Spinal cord (tissue), 10 donors: ENCODE measurements around the gene DSCAML1. TPM values are rescaled to one million over a fixed set of nuclear protein-coding genes. Genes with fewer than 3 reads are reported as not detected.
A peak's percentile ranks its signal among the peaks of the same experiment; 100 is the strongest.

Experiments
- DNase-seq, 6 donors: peaks; one replicate each; pipeline versions ENCODE4 v3.0.0 to v3.0.0-alpha.2; 2013 to 2015; ENCODE audit warnings: low spot score in 6 of 6, low read depth in 4 of 6
- H3K27ac ChIP-seq: one replicate; pipeline ENCODE4 v1.5.1; 2013; ENCODE audit warnings: low read depth, low read length, control low read depth
- H3K27me3 ChIP-seq: one replicate; pipeline ENCODE4 v1.6.1; 2013; ENCODE audit warnings: low read length; ENCODE audit not compliant: control insufficient read depth, insufficient read depth
- H3K36me3 ChIP-seq: one replicate; pipeline ENCODE4 v1.6.1; 2013; ENCODE audit warnings: low read length; ENCODE audit not compliant: control insufficient read depth, insufficient read depth
- H3K4me1 ChIP-seq: one replicate; pipeline ENCODE4 v1.6.1; 2013; ENCODE audit warnings: low read length; ENCODE audit not compliant: control insufficient read depth, insufficient read depth
- H3K4me3 ChIP-seq: one replicate; pipeline ENCODE4 v1.5.1; 2013; ENCODE audit warnings: low read depth, low read length, control low read depth
- H3K9me3 ChIP-seq: one replicate; pipeline ENCODE4 v1.6.1; 2013; ENCODE audit warnings: low read length; ENCODE audit not compliant: control insufficient read depth, insufficient read depth
- WGBS: methylation state at CpG from one replicate; pipeline ENCODE4 v1.1.5; 2013; ENCODE audit warnings: missing lambda C conversion rate; ENCODE audit not compliant: insufficient coverage; 5-methylcytosine and 5-hydroxymethylcytosine counted together
- polyA plus RNA-seq, 2 donors: library from polyadenylated mRNA; unstranded; fragments of 120-200 nt; gene quantifications; one replicate each; pipeline ENCODE4 v1.2.1, GENCODE V29; 2013; ENCODE audit not compliant: insufficient read length in 2 of 2
- total RNA-seq, 2 donors: library from RNA; depleted of rRNA in 1 of 2; stranded (reverse); fragments of 120-200 nt in 1 of 2; fragments of >200 nt in 1 of 2; gene quantifications; one replicate each; pipeline versions ENCODE4 v1.2.3 to v1.2.4, GENCODE V29; 2013 to 2014
- donor health status: healthy.

The DSCAML1 gene
- total and polyA plus RNA-seq, 4 donors: 3.5 to 14.4 (median 8.2) TPM

DNA sequence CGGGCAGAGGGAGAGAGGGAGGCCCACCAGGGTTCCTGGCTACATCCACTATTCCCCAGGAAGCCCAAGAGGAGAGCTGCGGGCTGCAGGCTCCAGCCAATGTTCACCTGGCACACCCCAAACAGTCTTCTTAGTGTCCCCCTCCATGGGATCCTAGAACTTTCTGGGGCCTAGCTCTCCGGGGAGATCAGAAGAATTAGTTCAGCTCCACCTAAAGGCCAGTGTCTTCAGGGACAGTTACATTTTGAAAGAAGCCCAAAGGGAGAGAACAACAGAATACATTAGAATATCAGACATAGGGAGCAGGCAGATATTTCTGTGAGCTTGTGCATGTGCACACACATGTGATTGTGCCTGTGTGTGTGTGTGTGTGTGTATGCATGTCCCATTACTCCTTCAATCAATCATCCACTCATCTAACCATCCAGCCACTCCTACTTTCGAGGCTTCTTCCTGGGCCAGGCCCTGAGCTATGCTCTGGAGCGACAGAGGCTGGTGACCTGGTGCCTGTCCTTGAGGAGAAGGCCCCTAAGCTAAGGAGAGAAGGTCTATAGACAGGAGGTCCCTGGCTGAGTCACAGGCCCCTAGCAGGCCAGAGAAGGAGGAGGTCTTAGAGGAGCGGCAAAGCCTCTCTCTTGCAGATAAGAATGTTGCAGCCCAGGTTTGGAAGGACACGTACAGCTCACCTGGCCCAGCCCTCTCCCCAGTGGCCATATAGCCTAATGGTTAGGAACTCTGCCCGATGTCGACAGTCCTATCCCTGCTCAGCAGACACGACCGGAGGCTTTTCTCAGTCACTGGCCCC, 165.5 kb downstream of the DSCAML1 start:
- DNase-seq: no peak
- no peaks in the 10 kb centered on the region for H3K9me3 ChIP-seq
- H3K4me3 ChIP-seq: no peak overlapping the region
- H3K27ac ChIP-seq: no peak overlapping the region
- no peaks in the 10 kb centered on the region for H3K36me3 ChIP-seq
- no peaks in the 10 kb centered on the region for H3K27me3 ChIP-seq
- 83% methylated on average over 7 of the region's 11 CpGs for WGBS
- peaks cover 24% of the 10 kb centered on the region for H3K4me1 ChIP-seq

DNA sequence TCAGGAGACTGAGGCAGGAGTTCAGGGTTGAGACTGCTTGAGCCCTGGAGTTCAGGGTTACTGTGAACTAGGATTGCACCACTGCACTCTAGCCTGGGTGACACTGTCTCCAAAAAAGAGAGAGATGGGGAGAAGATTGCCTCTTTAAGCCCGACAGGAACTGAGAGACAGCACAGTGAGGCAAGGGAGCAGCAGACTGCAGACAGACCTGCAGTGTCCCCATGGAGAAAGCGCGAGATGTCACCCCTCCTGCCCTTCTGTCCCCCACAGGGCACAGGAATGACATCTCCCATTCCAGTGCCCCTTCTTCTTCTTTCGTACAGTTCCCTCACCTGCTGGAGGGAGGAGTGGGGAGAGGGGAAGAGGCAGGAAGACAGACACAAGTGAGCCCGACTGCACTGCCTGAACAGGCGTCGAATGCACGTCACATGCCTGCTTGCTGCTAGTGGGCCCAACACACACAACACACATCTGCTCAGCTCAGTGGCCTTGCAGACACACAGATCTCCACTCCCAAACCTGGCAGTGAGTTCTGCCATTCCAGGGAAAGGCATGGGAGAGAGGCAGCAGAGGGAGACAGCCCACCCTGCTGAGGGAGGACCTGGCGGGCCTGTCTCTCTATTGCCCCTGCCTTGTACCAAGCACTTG, 167.0 kb downstream of the DSCAML1 start:
- no peaks in the 10 kb centered on the region for H3K36me3 ChIP-seq
- no peak for DNase-seq
- H3K9me3 ChIP-seq: no peaks in the 10 kb centered on the region
- peaks cover 32% of the 10 kb centered on the region for H3K4me1 ChIP-seq
- H3K27me3 ChIP-seq: no peaks in the 10 kb centered on the region
- 88% methylated on average over 7 of the region's 9 CpGs for WGBS
- no peak overlapping the region for H3K27ac ChIP-seq
- no peak overlapping the region for H3K4me3 ChIP-seq

DNA sequence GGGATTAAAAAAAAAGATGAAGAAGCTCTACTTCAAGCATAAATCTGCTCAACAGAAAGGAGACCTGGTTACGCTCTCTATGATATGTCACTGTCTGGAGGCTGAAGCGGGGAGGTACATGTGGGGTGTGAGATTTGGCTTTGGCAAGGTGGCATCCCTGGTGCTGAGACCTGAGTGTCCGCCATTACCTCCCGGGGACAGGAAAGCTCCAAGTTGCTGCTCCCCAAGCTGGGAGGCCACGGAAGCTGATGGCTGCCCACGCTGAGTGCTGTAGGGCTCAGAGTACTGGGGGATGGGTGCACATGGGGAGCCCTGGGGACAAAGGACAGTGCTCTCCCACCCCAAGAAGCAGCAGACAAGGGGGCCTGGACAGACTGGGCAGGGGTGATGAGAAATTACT, 167.9 kb downstream of the DSCAML1 start:
- Histone ChIP-seq H3K36me3 (no peaks in the 10 kb centered on the region), H3K27me3 (no peaks in the 10 kb centered on the region), H3K27ac (no peak overlapping the region), H3K4me3 (no peak overlapping the region), H3K9me3 (no peaks in the 10 kb centered on the region), H3K4me1 (peaks cover 24% of the 10 kb centered on the region)
- DNase-seq: no peak
- WGBS: 94% methylated on average over 6 of the region's 6 CpGs

DNA sequence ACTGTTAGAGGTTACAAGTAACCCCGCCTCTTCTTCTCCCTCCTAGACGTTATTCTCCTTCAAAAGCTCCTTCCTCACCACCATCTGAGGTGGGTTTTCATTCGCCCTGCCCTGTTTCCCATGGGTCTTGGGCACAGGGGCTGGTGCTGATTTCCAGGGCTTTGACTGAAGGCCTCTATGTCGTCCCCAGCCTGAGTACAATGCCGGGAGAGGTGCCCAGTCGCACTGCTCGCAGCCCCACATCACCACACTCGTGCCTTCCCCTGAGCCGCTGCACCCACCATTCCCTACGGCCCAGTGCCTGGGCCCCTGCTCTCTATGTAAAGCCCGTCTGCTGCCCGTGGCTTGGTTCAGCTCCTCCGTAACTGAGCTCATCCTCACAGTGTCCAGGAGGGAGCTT, 169.8 kb downstream of the DSCAML1 start:
- no peak overlapping the region for H3K27ac ChIP-seq
- no peak for DNase-seq
- peaks cover 14% of the 10 kb centered on the region for H3K4me1 ChIP-seq
- no peaks in the 10 kb centered on the region for H3K9me3 ChIP-seq
- no peak overlapping the region for H3K4me3 ChIP-seq
- H3K36me3 ChIP-seq: no peaks in the 10 kb centered on the region
- WGBS: 77% methylated on average over 13 of the region's 13 CpGs
- no peaks in the 10 kb centered on the region for H3K27me3 ChIP-seq

DNA sequence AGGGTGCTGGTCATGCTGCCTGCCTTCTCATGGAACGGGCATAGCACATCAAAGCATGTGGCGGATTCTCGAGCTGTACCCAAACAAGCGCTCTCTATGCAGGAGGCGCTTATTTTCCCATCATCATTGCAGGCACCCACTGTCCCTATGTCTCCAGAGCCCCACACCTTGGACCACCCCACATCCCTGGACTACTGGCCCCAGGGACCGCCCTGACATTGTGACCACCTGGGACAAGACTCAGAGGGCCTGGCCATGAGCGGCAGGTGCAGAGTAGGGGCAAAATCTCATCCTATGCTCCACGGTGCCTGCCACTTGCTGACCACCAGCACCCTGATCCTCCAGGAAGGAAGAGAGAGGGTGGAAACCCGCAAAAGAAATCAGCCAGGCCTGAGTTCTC, 170.4 kb downstream of the DSCAML1 start:
- Histone ChIP-seq H3K36me3 (no peaks in the 10 kb centered on the region), H3K27ac (no peak overlapping the region), H3K4me3 (no peak overlapping the region), H3K27me3 (no peaks in the 10 kb centered on the region), H3K4me1 (peaks cover 14% of the 10 kb centered on the region), H3K9me3 (no peaks in the 10 kb centered on the region)
- 85% methylated on average over 6 of the region's 9 CpGs for WGBS
- no peak for DNase-seq

DNA sequence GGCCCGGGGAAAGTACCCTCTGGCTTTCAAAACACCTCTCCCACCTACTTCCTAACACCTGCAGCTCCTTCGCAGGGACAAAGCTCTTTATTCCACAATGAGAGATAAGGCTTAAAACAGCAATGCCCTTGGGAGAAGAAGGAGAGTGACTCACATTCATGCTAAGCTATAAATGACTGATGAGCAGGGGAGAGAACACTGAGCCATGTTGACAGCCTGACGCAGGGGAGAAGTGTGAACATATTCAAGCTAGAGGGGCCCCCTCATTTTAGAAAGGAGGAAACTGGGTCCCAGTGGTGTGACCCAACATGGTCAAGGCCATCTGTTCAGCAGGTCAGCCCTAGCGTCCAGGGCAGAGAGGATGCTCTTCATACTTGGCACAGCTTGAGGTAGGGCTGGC, 171.8 kb downstream of the DSCAML1 start:
- 79% methylated on average over 2 of the region's 4 CpGs for WGBS
- Histone ChIP-seq H3K27ac (no peak overlapping the region), H3K9me3 (peaks cover 4% of the 10 kb centered on the region), H3K36me3 (no peaks in the 10 kb centered on the region), H3K27me3 (no peaks in the 10 kb centered on the region), H3K4me1 (peaks cover 18% of the 10 kb centered on the region), H3K4me3 (no peak overlapping the region)
- DNase-seq: no peak

DNA sequence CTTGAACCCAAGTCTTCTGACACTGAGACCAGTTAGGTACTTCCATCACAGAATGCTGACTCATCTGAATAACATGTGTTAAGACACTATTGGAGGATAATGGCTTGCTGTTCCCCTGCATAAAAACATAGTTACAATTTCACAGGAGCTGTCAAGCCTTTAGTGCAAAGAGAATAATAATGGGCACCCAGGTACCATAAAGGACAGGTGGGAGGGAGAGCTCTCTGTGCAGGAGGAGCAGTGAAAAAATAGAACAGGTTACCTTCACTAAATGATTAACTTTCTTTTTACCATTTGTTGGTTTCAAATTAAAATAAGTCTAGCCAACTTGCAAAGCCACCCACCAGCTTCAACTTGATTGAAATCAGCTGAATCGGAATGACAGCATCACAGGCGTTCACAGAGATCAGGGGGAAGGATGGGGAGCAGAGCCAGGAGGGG, 173.2 kb downstream of the DSCAML1 start:
- H3K4me3 ChIP-seq: no peak overlapping the region
- H3K9me3 ChIP-seq: peaks cover 4% of the 10 kb centered on the region
- whole genome bisulfite sequencing: 75% methylated on average over 2 of the region's 2 CpGs
- peaks cover 22% of the 10 kb centered on the region for H3K4me1 ChIP-seq
- H3K36me3 ChIP-seq: no peaks in the 10 kb centered on the region
- H3K27ac ChIP-seq: no peak overlapping the region
- DNase-seq: peak in 1 of 6 donors; percentile 66
- no peaks in the 10 kb centered on the region for H3K27me3 ChIP-seq

DNA sequence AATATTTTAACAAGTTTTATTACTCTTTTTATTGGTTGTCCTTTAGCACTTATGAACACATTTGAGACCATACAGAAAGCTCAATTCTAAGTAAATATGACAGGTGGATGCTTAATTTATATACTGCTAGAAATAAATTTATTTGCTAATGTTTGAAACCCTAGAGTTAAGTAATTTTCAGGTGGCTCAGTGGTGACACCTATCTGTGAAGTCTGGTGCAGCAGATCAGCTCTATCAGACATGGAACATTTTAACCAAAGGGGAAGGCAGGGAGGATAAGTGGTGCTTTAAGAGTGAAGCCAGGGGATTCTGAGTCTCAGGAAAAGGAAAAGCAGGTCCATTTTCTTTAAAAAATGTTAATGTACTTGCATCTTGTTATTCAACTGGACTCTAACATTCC, 175.8 kb downstream of the DSCAML1 start:
- H3K27me3 ChIP-seq: no peaks in the 10 kb centered on the region
- H3K9me3 ChIP-seq: peaks cover 4% of the 10 kb centered on the region
- no peak overlapping the region for H3K4me3 ChIP-seq
- no peak for DNase-seq
- H3K27ac ChIP-seq: no peak overlapping the region
- H3K36me3 ChIP-seq: no peaks in the 10 kb centered on the region
- H3K4me1 ChIP-seq: peaks cover 28% of the 10 kb centered on the region

DNA sequence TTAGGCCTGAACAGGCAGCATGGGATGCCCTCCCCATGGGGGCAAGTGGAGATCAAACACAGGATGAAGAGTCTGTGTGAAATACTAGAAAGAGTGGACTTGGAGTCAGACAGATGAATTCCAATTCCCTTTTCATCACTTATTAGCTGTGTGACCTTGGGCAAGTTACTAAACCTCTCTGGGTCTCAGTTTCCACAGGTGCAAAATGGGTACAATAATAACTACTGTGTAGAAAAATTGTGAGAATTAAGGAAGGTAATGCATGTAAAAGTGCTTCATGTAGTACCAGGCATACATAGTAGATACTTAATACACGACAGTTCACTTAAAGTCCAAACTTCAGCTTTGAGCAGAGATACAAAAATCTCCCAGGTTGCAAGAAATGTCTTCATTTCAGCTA, 176.4 kb downstream of the DSCAML1 start:
- Histone ChIP-seq H3K9me3 (peaks cover 4% of the 10 kb centered on the region), H3K4me3 (no peak overlapping the region), H3K27me3 (no peaks in the 10 kb centered on the region), H3K36me3 (no peaks in the 10 kb centered on the region), H3K27ac (no peak overlapping the region), H3K4me1 (peaks cover 22% of the 10 kb centered on the region)
- DNase-seq: no peak
- WGBS: no CpG with 5 or more reads among the region's 1 CpG

DNA sequence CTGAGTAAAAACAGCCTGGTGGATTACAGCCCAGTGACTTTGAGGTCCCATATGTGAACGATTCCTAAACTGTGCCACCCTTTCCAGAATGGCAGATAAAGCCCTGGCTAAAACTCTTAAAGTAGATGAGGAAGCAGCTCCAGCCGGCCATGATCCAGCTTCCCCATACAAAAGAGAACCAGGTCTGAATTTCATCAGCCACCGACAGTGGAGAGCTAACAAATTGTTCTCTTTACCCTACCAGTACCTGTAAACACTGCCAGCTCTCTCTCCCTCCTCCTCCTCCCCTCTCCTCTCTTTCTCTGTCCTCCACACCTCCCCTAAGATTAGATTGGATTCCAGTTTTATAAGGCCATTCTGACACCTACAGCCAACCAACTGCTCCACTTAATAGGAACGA, 176.9 kb downstream of the DSCAML1 start:
- WGBS: 35% methylated on average over 3 of the region's 4 CpGs
- DNase-seq: peak in 2 of 6 donors; percentile 65 to 82
- no peaks in the 10 kb centered on the region for H3K36me3 ChIP-seq
- no peaks in the 10 kb centered on the region for H3K27me3 ChIP-seq
- peaks cover 22% of the 10 kb centered on the region for H3K4me1 ChIP-seq
- no peak overlapping the region for H3K4me3 ChIP-seq
- no peak overlapping the region for H3K27ac ChIP-seq
- H3K9me3 ChIP-seq: peaks cover 4% of the 10 kb centered on the region
